Measurements from ENCODE around the gene TP73.

The TP73 gene

DNA sequence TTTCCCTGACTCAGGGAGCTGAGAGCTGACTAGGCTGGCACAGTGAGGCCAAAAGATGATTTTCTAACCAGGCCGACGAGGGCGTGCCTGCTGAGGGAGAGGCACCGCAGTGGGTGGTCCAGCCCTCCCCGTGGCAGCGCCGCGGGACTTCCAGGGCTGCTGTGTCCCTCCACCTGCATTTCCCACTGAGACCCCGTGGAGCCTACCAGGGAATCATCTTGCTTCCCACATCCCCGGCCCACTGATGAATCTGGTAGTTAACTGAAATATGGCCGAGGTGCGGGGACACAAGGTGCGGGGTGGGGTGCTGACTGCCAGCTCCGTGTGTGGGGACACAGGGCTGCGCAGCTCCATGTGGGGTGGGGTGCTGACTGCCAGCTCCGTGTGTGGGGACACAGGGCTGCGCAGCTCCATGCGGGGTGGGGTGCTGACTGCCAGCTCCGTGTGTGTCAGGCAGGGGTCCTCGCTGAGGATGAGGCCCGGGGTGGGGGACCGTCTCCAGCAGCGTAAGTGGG is 12.9 kb upstream of the TP73 start:
- ATAC-seq (no peak), DNase-seq (no peak)
- Mint-ChIP-seq H3K27ac (no peak overlapping the region), H3K4me1 (no peaks in the 10 kb centered on the region), H3K27me3 (no peaks in the 10 kb centered on the region), H3K4me3 (no peak overlapping the region), H3K9me3 (no peaks in the 10 kb centered on the region)

DNA sequence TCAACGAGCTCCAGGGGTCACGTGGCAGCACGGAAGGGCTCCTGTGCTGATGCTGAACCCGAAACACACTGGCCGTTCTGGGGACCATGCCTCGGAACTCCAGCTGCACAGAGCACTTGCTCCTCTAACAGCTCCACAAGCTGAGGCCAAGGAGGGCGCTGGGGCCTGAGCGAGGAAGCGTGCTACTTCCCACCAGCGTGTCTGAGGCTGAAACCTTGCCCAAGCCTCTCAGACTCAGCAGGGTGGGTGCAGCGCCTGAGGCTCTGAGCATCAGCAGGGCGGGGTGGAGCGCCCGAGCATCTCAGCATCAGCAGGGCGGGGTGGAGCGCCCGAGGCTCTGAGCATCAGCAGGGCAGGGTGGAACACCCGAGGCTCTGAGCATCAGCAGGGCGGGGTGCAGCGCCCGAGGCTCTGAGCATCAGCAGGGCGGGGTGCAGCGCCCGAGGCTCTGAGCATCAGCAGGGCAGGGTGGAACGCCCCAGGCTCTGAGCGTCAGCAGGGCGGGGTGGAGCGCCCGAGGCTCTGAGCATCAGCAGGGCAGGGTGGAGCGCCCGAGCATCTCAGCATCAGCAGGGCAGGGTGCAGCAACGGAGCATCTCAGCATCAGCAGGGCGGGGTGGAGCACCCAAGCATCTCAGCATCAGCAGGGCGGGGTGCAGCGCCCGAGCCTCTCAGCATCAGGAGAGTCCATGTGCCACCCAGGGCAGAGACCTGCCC is 12.0 kb upstream of the TP73 start:
- no peaks in the 10 kb centered on the region for H3K9me3 Mint-ChIP-seq

DNA sequence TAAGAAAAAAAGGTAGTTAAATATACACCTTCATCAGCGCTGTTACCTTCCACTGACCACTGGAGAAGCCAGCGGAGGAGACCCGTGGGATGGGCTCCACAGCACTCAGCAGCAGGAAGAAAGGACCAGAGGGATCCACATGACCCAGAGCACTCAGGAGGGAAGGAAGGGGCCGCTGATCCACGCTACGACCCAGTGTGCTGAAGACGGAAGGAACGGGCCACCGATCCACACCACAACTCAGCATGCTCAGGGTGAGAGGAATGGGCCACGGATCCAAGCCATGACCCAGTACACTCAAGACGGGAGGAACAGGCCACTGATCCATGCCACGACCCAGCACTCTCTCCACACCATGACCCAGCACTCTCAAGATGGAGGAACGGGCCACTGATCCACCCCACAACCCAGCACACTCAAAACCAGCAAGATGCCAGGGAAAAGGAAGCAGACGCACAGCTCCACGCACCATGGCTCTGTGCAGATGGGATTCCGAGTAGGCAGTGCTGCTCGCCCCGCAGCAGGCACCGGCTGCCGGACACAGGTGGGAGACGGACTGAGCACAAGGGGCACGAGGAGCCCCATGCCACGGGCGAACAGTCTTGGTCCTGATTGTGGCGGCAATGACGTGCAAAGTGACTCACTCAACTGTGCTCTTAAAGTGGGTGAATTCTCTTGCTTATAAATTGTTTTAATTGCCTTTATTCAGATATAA is 11.1 kb upstream of the TP73 start:
- H3K4me3 Mint-ChIP-seq: no peak overlapping the region
- H3K9me3 Mint-ChIP-seq: no peaks in the 10 kb centered on the region
- no peak for DNase-seq
- H3K4me1 Mint-ChIP-seq: no peaks in the 10 kb centered on the region
- no peak for ATAC-seq
- no peak overlapping the region for H3K27ac Mint-ChIP-seq
- H3K27me3 Mint-ChIP-seq: no peaks in the 10 kb centered on the region

More for the DNA sequence above, 12.0 kb upstream of the TP73 start:
- Mint-ChIP-seq H3K27ac (no peak overlapping the region), H3K4me3 (no peak overlapping the region), H3K4me1 (no peaks in the 10 kb centered on the region), H3K27me3 (no peaks in the 10 kb centered on the region)
- DNase-seq (no peak), ATAC-seq (no peak)

GRCh38 chr1:3641816-3642215 is 10.5 kb upstream of the TP73 start:
- DNase-seq (no peak), ATAC-seq (no peak)
- H3K27me3 Mint-ChIP-seq: no peaks in the 10 kb centered on the region
- H3K9me3 Mint-ChIP-seq: no peaks in the 10 kb centered on the region
- H3K4me3 Mint-ChIP-seq: no peak overlapping the region
- H3K27ac Mint-ChIP-seq: no peak overlapping the region
- no peaks in the 10 kb centered on the region for H3K4me1 Mint-ChIP-seq

GRCh38 chr1:3642919-3643675 is 9.2 kb upstream of the TP73 start:
- H3K27me3 Mint-ChIP-seq: no peaks in the 10 kb centered on the region
- peaks cover 11% of the 10 kb centered on the region for H3K4me1 Mint-ChIP-seq
- H3K9me3 Mint-ChIP-seq: no peaks in the 10 kb centered on the region
- no peak overlapping the region for H3K4me3 Mint-ChIP-seq
- no peak for ATAC-seq
- no peak overlapping the region for H3K27ac Mint-ChIP-seq
- no peak for DNase-seq

DNA sequence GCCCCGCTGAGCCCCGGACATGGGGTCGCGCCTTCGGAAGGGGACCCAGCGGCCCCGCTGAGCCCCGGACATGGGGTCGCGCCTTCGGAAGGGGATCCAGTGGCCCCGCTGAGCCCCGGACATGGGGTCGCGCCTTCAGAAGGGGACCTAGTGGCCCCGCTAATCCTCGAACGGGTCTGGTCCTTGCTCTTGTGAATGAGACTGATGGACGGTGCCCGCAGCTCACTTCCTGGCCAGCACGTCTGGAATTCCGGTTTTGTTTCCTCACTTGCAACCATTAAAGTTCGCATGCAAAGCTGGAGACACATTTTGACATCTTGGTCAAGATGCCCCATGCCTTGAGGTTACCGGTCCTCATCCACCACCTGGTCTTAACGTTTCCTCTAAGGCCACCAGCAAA is 8.0 kb upstream of the TP73 start:
- H3K4me3 Mint-ChIP-seq: no peak overlapping the region
- no peak for ATAC-seq
- H3K27me3 Mint-ChIP-seq: no peaks in the 10 kb centered on the region
- no peak for DNase-seq
- no peak overlapping the region for H3K27ac Mint-ChIP-seq
- no peaks in the 10 kb centered on the region for H3K9me3 Mint-ChIP-seq
- peaks cover 19% of the 10 kb centered on the region for H3K4me1 Mint-ChIP-seq

- Mint-ChIP-seq H3K27ac (no peak overlapping the region), H3K9me3 (no peaks in the 10 kb centered on the region), H3K27me3 (no peaks in the 10 kb centered on the region), H3K4me1 (peaks cover 24% of the 10 kb centered on the region), H3K4me3 (no peak overlapping the region)
- DNase-seq (no peak), ATAC-seq (no peak)
Observed at GRCh38 chr1:3645247-3645646, 7.1 kb upstream of the TP73 start.

GRCh38 chr1:3645666-3646355 is 6.5 kb upstream of the TP73 start:
- ATAC-seq (no peak), DNase-seq (no peak)
- peak overlapping the region in 1 of 2 donors; percentile 38 for H3K27ac Mint-ChIP-seq
- H3K27me3 Mint-ChIP-seq: peaks cover 6% of the 10 kb centered on the region
- peaks cover 30% of the 10 kb centered on the region for H3K4me1 Mint-ChIP-seq
- no peak overlapping the region for H3K4me3 Mint-ChIP-seq
- no peaks in the 10 kb centered on the region for H3K9me3 Mint-ChIP-seq

DNA sequence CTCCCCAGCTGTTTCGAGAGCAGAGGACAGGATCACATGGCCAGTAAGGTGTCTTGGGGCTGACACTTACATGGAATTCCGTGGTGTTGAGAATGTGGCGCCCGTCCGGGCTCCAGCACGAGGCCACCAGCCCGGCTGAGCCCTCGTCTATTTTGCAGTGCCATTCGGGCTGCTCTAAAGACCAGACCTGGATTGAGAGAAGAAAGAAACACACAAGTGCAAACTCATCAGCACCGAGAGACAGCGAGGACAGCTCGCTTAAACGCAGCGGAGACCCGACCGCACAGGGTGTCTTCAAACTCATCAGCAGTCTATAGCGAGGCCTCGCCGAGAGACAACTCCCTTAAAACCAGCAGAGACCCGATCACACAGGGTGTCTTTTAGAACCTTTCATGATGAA is 5.7 kb upstream of the TP73 start:
- DNase-seq (no peak), ATAC-seq (no peak)
- no peak overlapping the region for H3K4me3 Mint-ChIP-seq
- H3K9me3 Mint-ChIP-seq: no peaks in the 10 kb centered on the region
- no peak overlapping the region for H3K27ac Mint-ChIP-seq
- H3K4me1 Mint-ChIP-seq: peaks cover 38% of the 10 kb centered on the region
- H3K27me3 Mint-ChIP-seq: peaks cover 13% of the 10 kb centered on the region

- DNase-seq (peak; percentile 87 to 93), ATAC-seq (peak; percentile 98)
- peaks cover 36% of the 10 kb centered on the region for H3K27me3 Mint-ChIP-seq
- H3K4me1 Mint-ChIP-seq: peaks cover 39% of the 10 kb centered on the region
- H3K27ac Mint-ChIP-seq: peak within 1 kb of the TSS in 1 of 2 donors; percentile 95
- H3K9me3 Mint-ChIP-seq: no peaks in the 10 kb centered on the region
- H3K4me3 Mint-ChIP-seq: peak within 1 kb of the TSS; percentile 76 to 86
Observed at GRCh38 chr1:3649342-3650247, 2.7 kb upstream of the TP73 start, which contains the start of gene WRAP73. WRAP73 (minus strand) TSS chr1:3650103; CDS start chr1:3649999, 104 bp downstream.

DNA sequence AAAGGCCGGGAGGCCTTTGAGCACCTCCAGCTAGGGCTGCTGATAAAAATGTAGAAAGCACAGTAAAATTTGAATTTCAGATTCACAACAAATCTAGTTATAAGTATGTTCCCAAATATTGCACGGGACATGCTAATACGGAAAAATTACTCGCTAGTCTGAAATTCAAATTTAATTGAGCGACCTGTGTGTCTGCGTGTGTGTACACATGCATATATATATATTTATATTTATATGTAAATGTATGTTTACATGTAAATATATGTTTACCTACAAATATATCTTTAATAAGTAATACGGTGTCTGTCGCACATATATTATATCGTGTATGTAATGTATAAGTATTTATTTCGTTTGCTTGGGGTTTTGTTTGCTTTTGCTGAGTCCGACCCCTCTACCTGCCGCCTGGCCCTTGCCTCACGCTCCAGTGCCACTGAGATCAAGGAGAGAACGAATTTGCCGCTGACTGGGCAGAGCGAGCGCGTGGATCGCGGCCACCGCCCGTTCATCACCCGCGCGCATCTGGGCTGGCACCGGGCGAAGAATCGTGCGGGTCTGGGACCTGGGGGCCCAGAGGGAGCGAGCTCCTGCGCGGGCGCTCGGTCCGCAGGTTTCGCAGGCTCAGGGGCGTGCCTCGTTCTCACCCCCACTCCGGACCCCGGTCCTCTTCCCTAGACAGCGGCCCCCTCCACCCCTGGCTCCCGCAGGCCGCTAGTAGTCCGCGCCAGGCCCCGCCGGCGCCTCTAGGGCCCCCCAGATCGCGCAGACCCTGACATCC is 1.9 kb upstream of the TP73 start:
- Mint-ChIP-seq H3K27me3 (peaks cover 45% of the 10 kb centered on the region), H3K4me3 (peak overlapping the region; percentile 76 to 86), H3K27ac (peak overlapping the region in 1 of 2 donors; percentile 95), H3K4me1 (peaks cover 39% of the 10 kb centered on the region), H3K9me3 (no peaks in the 10 kb centered on the region)
- DNase-seq (no peak), ATAC-seq (no peak)

DNA sequence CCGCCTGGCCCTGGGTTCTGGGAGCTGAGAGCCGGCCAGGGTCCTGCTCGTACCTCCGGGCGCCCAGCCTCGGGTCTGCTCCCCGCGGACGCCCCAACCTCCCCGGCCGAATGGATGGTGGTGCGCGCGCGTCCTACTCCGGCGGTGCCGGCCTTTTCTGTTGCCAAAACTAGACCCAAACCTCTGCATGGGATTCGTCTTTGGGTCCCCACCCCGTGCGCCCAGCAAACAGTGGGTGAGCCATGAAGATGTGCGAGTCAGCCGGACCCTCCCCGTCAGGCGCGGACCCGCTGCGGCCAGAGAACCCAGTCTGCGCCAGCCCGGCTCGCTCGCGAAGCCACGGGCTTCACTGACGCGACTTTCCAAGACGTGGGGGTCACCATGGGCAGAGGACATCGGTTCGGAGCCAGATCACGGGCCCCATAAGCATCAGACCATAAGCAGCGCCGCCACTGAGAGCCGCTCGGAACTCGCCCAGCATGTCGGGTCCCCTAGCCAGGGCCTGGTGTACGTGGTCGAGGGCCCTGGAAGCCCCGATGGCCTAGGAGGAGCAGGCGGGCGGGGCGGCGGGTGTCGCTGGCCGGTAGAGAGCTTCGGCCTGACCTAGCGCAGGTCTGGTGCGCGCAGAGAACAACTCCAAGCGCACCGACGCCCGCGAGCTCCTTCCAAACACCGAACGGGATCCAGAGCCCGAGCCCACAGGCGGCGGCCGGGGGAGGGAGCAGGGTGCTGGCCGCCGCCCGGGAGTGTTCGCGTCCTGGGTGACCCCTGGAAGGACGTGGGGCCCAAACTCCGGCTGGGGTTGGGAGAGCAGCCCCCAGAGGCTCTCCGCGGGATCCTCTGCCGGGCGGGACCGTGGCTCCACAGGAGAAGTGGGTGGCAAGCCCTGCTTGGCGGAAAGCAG is 1.0 kb upstream of the TP73 start:
- ATAC-seq (no peak), DNase-seq (peak; percentile 16 to 29)
- Mint-ChIP-seq H3K4me1 (peaks cover 43% of the 10 kb centered on the region), H3K27me3 (peaks cover 53% of the 10 kb centered on the region), H3K9me3 (no peaks in the 10 kb centered on the region), H3K27ac (peak overlapping the region in 1 of 2 donors; percentile 67), H3K4me3 (peak overlapping the region; percentile 72 to 80)
